Lung (tissue), 12 donors: ENCODE data around the gene SLMAP. TPM values are rescaled to one million over a fixed set of nuclear protein-coding genes. Genes with fewer than 3 reads are reported as not detected.

Source experiments
- ATAC-seq: fragments of 200-7000 bp; cut with Tn5 transposase; one replicate; pipeline ENCODE4 v1.9.1; 2020; ENCODE audit warnings: moderate number of reproducible peaks; ENCODE audit not compliant: insufficient read depth, low FRiP score
- DNase-seq, 3 donors: peaks; one replicate each; pipeline ENCODE4 v3.0.0-alpha.2; 2013 to 2017
- H3K27ac ChIP-seq, 2 donors: one replicate each; pipeline ENCODE4 v1.5.1; 2013; ENCODE audit warnings: mild to moderate bottlenecking in 2 of 2, moderate library complexity in 2 of 2, control low read depth in 1 of 2, inconsistent platforms in 1 of 2, low read depth in 1 of 2, low read length in 1 of 2
- H3K27me3 ChIP-seq, 3 donors: one replicate each; pipeline ENCODE4 v1.5.1; 2013; ENCODE audit warnings: low read length in 2 of 3; ENCODE audit not compliant: control insufficient read depth in 3 of 3, insufficient read depth in 3 of 3
- H3K36me3 ChIP-seq, 4 donors: one replicate each; pipeline ENCODE4 v1.5.1; 2013; ENCODE audit warnings: low read length in 4 of 4, mild to moderate bottlenecking in 1 of 4, moderate library complexity in 1 of 4; ENCODE audit not compliant: control insufficient read depth in 4 of 4, insufficient read depth in 4 of 4
- H3K4me1 ChIP-seq, 5 donors: one replicate each; pipeline ENCODE4 v1.5.1; 2013; ENCODE audit warnings: low read length in 5 of 5, mild to moderate bottlenecking in 2 of 5, moderate library complexity in 1 of 5; ENCODE audit not compliant: control insufficient read depth in 5 of 5, insufficient read depth in 5 of 5
- H3K4me3 ChIP-seq: one replicate; pipeline ENCODE4 v1.5.1; 2013; ENCODE audit warnings: mild to moderate bottlenecking, control low read depth, moderate library complexity
- H3K9ac ChIP-seq, 2 donors: one replicate each; pipeline ENCODE4 v1.5.1; 2013; ENCODE audit warnings: low read length in 2 of 2, control low read depth in 1 of 2; ENCODE audit not compliant: insufficient read depth in 1 of 2
- H3K9me3 ChIP-seq, 4 donors: one replicate each; pipeline ENCODE4 v1.5.1; 2013; ENCODE audit warnings: low read length in 3 of 4, mild to moderate bottlenecking in 1 of 4, moderate library complexity in 1 of 4; ENCODE audit not compliant: control insufficient read depth in 4 of 4, insufficient read depth in 3 of 4
- CTCF ChIP-seq: IDR thresholded peaks from 2 replicates; pipeline ENCODE4 v1.5.1; 2012; ENCODE audit warnings: mild to moderate bottlenecking; ENCODE audit errors: control extremely low read depth, extremely low read depth
- WGBS, 2 donors: extraction: QIAGEN DNeasy Blood & Tissue Kit; methylation state at CpG; one replicate each; pipeline ENCODE4 v1.1.7; 2013; 5-methylcytosine and 5-hydroxymethylcytosine counted together
- polyA plus RNA-seq, 2 donors: library from polyadenylated mRNA; stranded (reverse); fragments of 200-250 nt; gene quantifications; one replicate each; pipeline ENCODE4 v1.2.1, GENCODE V29; 2013
- total RNA-seq, 2 donors: library from RNA; depleted of rRNA in 1 of 2; stranded (reverse); fragments of >200 nt in 1 of 2; gene quantifications; one replicate each; pipeline ENCODE4 v1.2.1, GENCODE V29; 2014 to 2021
- donor health status: control.
- donor health status: control.
- donor health status: Bipolar disorder and iron deficiency.
- donor health status: healthy.
- donor health status: DM: yes; HTN: yes; CAD: no.

SLMAP gene
- total and polyA plus RNA-seq, 4 donors: 11.4 to 118 (median 47.2) TPM

- no peak overlapping the region for H3K9ac ChIP-seq
- ATAC-seq (no peak), DNase-seq (no peak)
- H3K36me3 ChIP-seq: peaks cover 8 to 23% (median 21%) of the 10 kb centered on the region in 4 donors
- no peak overlapping the region for H3K4me3 ChIP-seq
- H3K27ac ChIP-seq: no peak overlapping the region
- H3K27me3 ChIP-seq: no peaks in the 10 kb centered on the region
- TF ChIP-seq CTCF: no peak
- H3K9me3 ChIP-seq: no peaks in the 10 kb centered on the region
- peaks cover 0 to 3% (median 0%) of the 10 kb centered on the region in 5 donors for H3K4me1 ChIP-seq
These were observed 163.9 kb downstream of the SLMAP start for GRCh38 chr3:57919987-57920386.

- TF ChIP-seq CTCF: no peak
- Histone ChIP-seq H3K9me3 (no peaks in the 10 kb centered on the region), H3K36me3 (peaks cover 6 to 23% (median 12%) of the 10 kb centered on the region in 4 donors), H3K27ac (peak overlapping the region in 1 of 2 donors; percentile 45), H3K4me1 (peaks cover 0 to 3% (median 0%) of the 10 kb centered on the region in 5 donors), H3K27me3 (no peaks in the 10 kb centered on the region), H3K9ac (no peak overlapping the region), H3K4me3 (no peak overlapping the region)
- DNase-seq (no peak), ATAC-seq (no peak)
These were observed 167.0 kb downstream of the SLMAP start for GRCh38 chr3:57923101-57923500.

GRCh38 chr3:57923752-57924151 is 167.6 kb downstream of the SLMAP start:
- Histone ChIP-seq H3K27ac (no peak overlapping the region), H3K36me3 (peaks cover under 1 to 21% (median 10%) of the 10 kb centered on the region in 4 donors), H3K9ac (no peak overlapping the region), H3K4me3 (no peak overlapping the region), H3K9me3 (no peaks in the 10 kb centered on the region), H3K27me3 (no peaks in the 10 kb centered on the region), H3K4me1 (peaks cover 0 to 3% (median 0%) of the 10 kb centered on the region in 5 donors)
- ATAC-seq: no peak
- no peak for DNase-seq
- TF ChIP-seq CTCF: no peak
- 96% methylated on average over 2 of the region's 2 CpGs for WGBS, 2 donors

GRCh38 chr3:57927166-57927565 is 171.1 kb downstream of the SLMAP start:
- Histone ChIP-seq H3K27me3 (no peaks in the 10 kb centered on the region), H3K9me3 (no peaks in the 10 kb centered on the region), H3K27ac (no peak overlapping the region), H3K4me1 (peaks cover 0 to 3% (median 0%) of the 10 kb centered on the region in 5 donors), H3K36me3 (peaks cover 0 to 28% (median 9%) of the 10 kb centered on the region in 4 donors), H3K9ac (no peak overlapping the region), H3K4me3 (no peak overlapping the region)
- WGBS, 2 donors: 96 to 97% methylated on average over 5 of the region's 5 CpGs
- TF ChIP-seq CTCF: no peak
- no peak for ATAC-seq
- no peak for DNase-seq
